ENCODE measurements around the gene MARCO. TPM values are rescaled to one million over a fixed set of nuclear protein-coding genes. Genes with fewer than 3 reads are reported as not detected.

Gene MARCO
- polyA plus RNA-seq, 1 donor (not counting 4 experiments of a cell fraction or from before 2014, with no cell fraction given): 0.13 TPM

- TF ChIP-seq EZH2 (IDR thresholded peaks at IDR 0.05; ENCODE audit: low read length): no peak
- TF ChIP-seq, protein P1, sequence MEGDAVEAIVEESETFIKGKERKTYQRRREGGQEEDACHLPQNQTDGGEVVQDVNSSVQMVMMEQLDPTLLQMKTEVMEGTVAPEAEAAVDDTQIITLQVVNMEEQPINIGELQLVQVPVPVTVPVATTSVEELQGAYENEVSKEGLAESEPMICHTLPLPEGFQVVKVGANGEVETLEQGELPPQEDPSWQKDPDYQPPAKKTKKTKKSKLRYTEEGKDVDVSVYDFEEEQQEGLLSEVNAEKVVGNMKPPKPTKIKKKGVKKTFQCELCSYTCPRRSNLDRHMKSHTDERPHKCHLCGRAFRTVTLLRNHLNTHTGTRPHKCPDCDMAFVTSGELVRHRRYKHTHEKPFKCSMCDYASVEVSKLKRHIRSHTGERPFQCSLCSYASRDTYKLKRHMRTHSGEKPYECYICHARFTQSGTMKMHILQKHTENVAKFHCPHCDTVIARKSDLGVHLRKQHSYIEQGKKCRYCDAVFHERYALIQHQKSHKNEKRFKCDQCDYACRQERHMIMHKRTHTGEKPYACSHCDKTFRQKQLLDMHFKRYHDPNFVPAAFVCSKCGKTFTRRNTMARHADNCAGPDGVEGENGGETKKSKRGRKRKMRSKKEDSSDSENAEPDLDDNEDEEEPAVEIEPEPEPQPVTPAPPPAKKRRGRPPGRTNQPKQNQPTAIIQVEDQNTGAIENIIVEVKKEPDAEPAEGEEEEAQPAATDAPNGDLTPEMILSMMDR (optimal IDR thresholded peaks at IDR 0.05 in 1 of 3, IDR thresholded peaks at IDR 0.05 in 1 of 3, conservative IDR thresholded peaks at IDR 0.05 in 1 of 3; ENCODE audit: extremely low read depth in 1 of 3, insufficient read depth in 2 of 3, low read length in 3 of 3): no peak
- H3K79me2 ChIP-seq (ENCODE audit: control insufficient read depth, insufficient read depth, low read length): no peaks in the 10 kb centered on the region
- H3K9me1 ChIP-seq (ENCODE audit: control insufficient read depth, extremely low read depth, insufficient read depth, low read length): no peaks in the 10 kb centered on the region
- dilution Hi-C loops (cut with MboI; ENCODE audit: extremely low pct_ligation_motif_present, low sequenced_read_pairs): no loop called here
- H3K4me2 ChIP-seq (ENCODE audit: control insufficient read depth, extremely low read depth, insufficient read depth, low read depth, low read length): no peak overlapping the region
- H2AFZ ChIP-seq (ENCODE audit: control insufficient read depth, low read length): no peak overlapping the region
- H3K4me3 ChIP-seq (ENCODE audit: control insufficient read depth in 2 of 3, extremely low read depth in 1 of 3, insufficient read depth in 2 of 3, low read depth in 1 of 3, low read length in 3 of 3): no peak overlapping the region
- H4K20me1 ChIP-seq (ENCODE audit: control insufficient read depth, extremely low read depth, insufficient read depth, low read length): no peaks in the 10 kb centered on the region
- no peaks in the 10 kb centered on the region for H3K36me3 ChIP-seq (ENCODE audit: control insufficient read depth in 2 of 2, extremely low read depth in 1 of 2, insufficient read depth in 2 of 2, low read length in 2 of 2)
- no peaks in the 10 kb centered on the region for H3K4me1 ChIP-seq (ENCODE audit: control insufficient read depth, extremely low read depth, insufficient read depth, low read length)
- no peak overlapping the region for H3K9ac ChIP-seq (ENCODE audit: control insufficient read depth, extremely low read depth, insufficient read depth, low read length)
- H3K27ac ChIP-seq (ENCODE audit: control insufficient read depth, insufficient read depth, low read length): no peak overlapping the region
- H3K27me3 ChIP-seq (ENCODE audit: control insufficient read depth, extremely low read depth, insufficient read depth, low read length): peaks cover 5% of the 10 kb centered on the region
- H3K9me3 ChIP-seq (ENCODE audit: control insufficient read depth, low read depth, low read length): no peaks in the 10 kb centered on the region
- no peak for FAIRE-seq
- DNase-seq (ENCODE audit: low read depth, low spot score): no peak
These were observed 39.5 kb upstream of the MARCO start for GRCh38 chr2:118902266-118903028.

DNA sequence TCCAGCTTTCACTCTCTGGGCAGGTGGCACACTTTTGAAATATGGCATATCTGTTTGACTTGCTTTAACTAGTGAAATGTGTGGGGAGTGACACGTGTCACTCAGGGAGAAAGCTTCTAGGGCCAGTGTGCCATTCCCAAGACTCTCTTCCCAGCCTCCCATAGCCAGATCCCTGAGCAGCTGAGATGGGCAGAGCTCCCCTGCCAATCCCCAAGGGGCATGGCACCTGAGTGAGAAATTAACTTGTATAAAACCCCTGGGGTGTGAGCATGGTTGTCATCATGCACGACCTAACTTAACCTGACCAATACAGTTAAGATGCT lies 39.0 kb upstream of the MARCO start:
- no peak overlapping the region for H2AFZ ChIP-seq (ENCODE audit: control insufficient read depth, low read length)
- H3K27me3 ChIP-seq (ENCODE audit: control insufficient read depth, extremely low read depth, insufficient read depth, low read length): peaks cover 5% of the 10 kb centered on the region
- no peaks in the 10 kb centered on the region for H4K20me1 ChIP-seq (ENCODE audit: control insufficient read depth, extremely low read depth, insufficient read depth, low read length)
- H3K4me3 ChIP-seq (ENCODE audit: control insufficient read depth in 2 of 3, extremely low read depth in 1 of 3, insufficient read depth in 2 of 3, low read depth in 1 of 3, low read length in 3 of 3): no peak overlapping the region
- no peak for TF ChIP-seq EZH2 (IDR thresholded peaks at IDR 0.05; ENCODE audit: low read length)
- TF ChIP-seq, protein P1 (optimal IDR thresholded peaks at IDR 0.05 in 1 of 3, IDR thresholded peaks at IDR 0.05 in 1 of 3, conservative IDR thresholded peaks at IDR 0.05 in 1 of 3; ENCODE audit: extremely low read depth in 1 of 3, insufficient read depth in 2 of 3, low read length in 3 of 3): no peak
- H3K36me3 ChIP-seq (ENCODE audit: control insufficient read depth in 2 of 2, extremely low read depth in 1 of 2, insufficient read depth in 2 of 2, low read length in 2 of 2): no peaks in the 10 kb centered on the region
- no peak overlapping the region for H3K27ac ChIP-seq (ENCODE audit: control insufficient read depth, insufficient read depth, low read length)
- no peak for FAIRE-seq
- H3K9me3 ChIP-seq (ENCODE audit: control insufficient read depth, low read depth, low read length): no peaks in the 10 kb centered on the region
- H3K4me1 ChIP-seq (ENCODE audit: control insufficient read depth, extremely low read depth, insufficient read depth, low read length): no peaks in the 10 kb centered on the region
- no peak for DNase-seq (ENCODE audit: low read depth, low spot score)
- H3K79me2 ChIP-seq (ENCODE audit: control insufficient read depth, insufficient read depth, low read length): no peaks in the 10 kb centered on the region
- no peaks in the 10 kb centered on the region for H3K9me1 ChIP-seq (ENCODE audit: control insufficient read depth, extremely low read depth, insufficient read depth, low read length)
- dilution Hi-C loops (cut with MboI; ENCODE audit: extremely low pct_ligation_motif_present, low sequenced_read_pairs): no loop called here
- H3K9ac ChIP-seq (ENCODE audit: control insufficient read depth, extremely low read depth, insufficient read depth, low read length): no peak overlapping the region
- H3K4me2 ChIP-seq (ENCODE audit: control insufficient read depth, extremely low read depth, insufficient read depth, low read depth, low read length): no peak overlapping the region

All from keratinocyte (primary cell).